ENCODE results near the gene ASB3. TPM values are rescaled to one million over a fixed set of nuclear protein-coding genes. Genes with fewer than 3 reads are reported as not detected.

Gene ASB3
- total and polyA plus RNA-seq, 9 of the 15 experiments (the other 6 are each of a cell fraction or from before 2014, with no cell fraction given) = 13.6 to 35.3 (median 18.7) TPM

DNA sequence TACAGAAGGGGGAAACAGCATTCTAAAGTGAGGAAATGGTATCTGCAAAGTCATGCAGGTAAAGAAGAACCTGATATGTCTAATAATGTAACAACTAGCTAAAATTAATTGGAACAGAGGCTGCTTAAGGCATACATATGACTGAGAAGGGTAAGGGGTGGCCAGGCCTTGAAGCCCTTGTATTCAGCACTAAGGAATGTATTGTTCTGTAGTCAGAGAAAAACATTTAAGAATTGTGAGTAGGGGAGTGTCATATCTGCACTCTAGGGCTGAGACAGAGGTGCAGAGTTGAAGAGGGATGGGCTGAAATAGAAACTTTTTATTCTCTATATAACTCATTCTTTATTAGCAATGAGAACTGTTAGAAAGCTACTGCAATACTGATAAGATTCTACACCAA, 164.6 kb downstream of the ASB3 start:
- CTCF ChIA-PET (ENCODE audit: low intra/inter-chr PET ratio) = no interaction called here
- H3K36me3 ChIP-seq (ENCODE audit: control insufficient read depth, insufficient read depth, low read length) = no peaks in the 10 kb centered on the region
- no peaks in the 10 kb centered on the region for H3K79me2 ChIP-seq (ENCODE audit: control insufficient read depth, insufficient read depth, low read length)
- no peaks in the 10 kb centered on the region for H3K9me1 ChIP-seq (ENCODE audit: control insufficient read depth, insufficient read depth, low read length)
- no TSS peak for BruUV-seq (replicated peaks)
- DNase-seq (ENCODE audit: extremely low read depth in 1 of 4, low spot score in 3 of 4) = no peak
- H3K4me3 ChIP-seq = no peak overlapping the region
- TF ChIP-seq DIDO1 (tag; IDR thresholded peaks at IDR 0.05; ENCODE audit: low read depth) (no peak), MBD2 (IDR thresholded peaks at IDR 0.05; ENCODE audit: borderline replicate concordance, low read depth) (no peak), HDAC6 (IDR thresholded peaks at IDR 0.05; ENCODE audit: low read depth, low read length) (no peak), KLF10 (CRISPR knock-in tag; IDR thresholded peaks at IDR 0.05) (no peak), ADNP (tag; IDR thresholded peaks at IDR 0.05) (no peak), GTF2E2 (tag; IDR thresholded peaks at IDR 0.05) (no peak), BCL6 (CRISPR knock-in tag; IDR thresholded peaks at IDR 0.05) (no peak), PRMT5 (CRISPR knock-in tag; IDR thresholded peaks at IDR 0.05) (no peak), SMC3 (conservative IDR thresholded peaks at IDR 0.05; ENCODE audit: insufficient read depth, low read depth, low read length) (no peak), HOMEZ (CRISPR knock-in tag; IDR thresholded peaks at IDR 0.05) (no peak), BRCA1 (IDR thresholded peaks at IDR 0.05) (no peak), BRCA1 (CRISPR knock-in tag; IDR thresholded peaks at IDR 0.05) (no peak), CCAR2 (IDR thresholded peaks at IDR 0.05; ENCODE audit: low read depth, low read length) (no peak), HLTF (IDR thresholded peaks at IDR 0.05) (no peak)
- H4K20me1 ChIP-seq (replicated peaks; ENCODE audit: control insufficient read depth, insufficient read depth, low read length) = no peaks in the 10 kb centered on the region
- H3K27me3 ChIP-seq (ENCODE audit: control insufficient read depth in 2 of 2, insufficient read depth in 2 of 2, low read length in 2 of 2) = no peaks in the 10 kb centered on the region
- in situ Hi-C loops (cut with MboI) = no loop called here
- ATAC-seq = no peak
- no peak overlapping the region for H3K9ac ChIP-seq (ENCODE audit: insufficient read depth in 1 of 2, low read depth in 2 of 2, low read length in 2 of 2)
- H2AFZ ChIP-seq (ENCODE audit: low read depth, low read length) = no peak overlapping the region
- no peaks in the 10 kb centered on the region for H3K4me1 ChIP-seq (replicated peaks in 1 of 2; ENCODE audit: control insufficient read depth in 2 of 2, insufficient read depth in 2 of 2, low read length in 2 of 2)
- no peak for FAIRE-seq
- intact Hi-C loops (cut with micrococcal nuclease) = no loop called here
- POLR2A ChIA-PET = no interaction called here
- H3K9me3 ChIP-seq (replicated peaks; ENCODE audit: control insufficient read depth, insufficient read depth, low read depth, low read length) = no peaks in the 10 kb centered on the region
- no peak overlapping the region for H3K4me2 ChIP-seq (ENCODE audit: insufficient read depth, low read length)
- no peak overlapping the region for H3K27ac ChIP-seq (ENCODE audit: extremely low read depth, low read depth, low read length)
